ENCODE data around the gene PITPNC1. TPM values are rescaled to one million over a fixed set of nuclear protein-coding genes. Genes with fewer than 3 reads are reported as not detected.
A peak's percentile ranks its signal among the peaks of the same experiment; 100 is the strongest.

Gene PITPNC1
- total and polyA plus RNA-seq, 2 of the 13 experiments (the other 11 are each of a cell fraction or from before 2014, with no cell fraction given) = 4.1 to 5.7 TPM

GRCh38 chr17:67378454-67379250, 1.6 kb downstream of the PITPNC1 start (continued):
- TF ChIP-seq, protein P1, sequence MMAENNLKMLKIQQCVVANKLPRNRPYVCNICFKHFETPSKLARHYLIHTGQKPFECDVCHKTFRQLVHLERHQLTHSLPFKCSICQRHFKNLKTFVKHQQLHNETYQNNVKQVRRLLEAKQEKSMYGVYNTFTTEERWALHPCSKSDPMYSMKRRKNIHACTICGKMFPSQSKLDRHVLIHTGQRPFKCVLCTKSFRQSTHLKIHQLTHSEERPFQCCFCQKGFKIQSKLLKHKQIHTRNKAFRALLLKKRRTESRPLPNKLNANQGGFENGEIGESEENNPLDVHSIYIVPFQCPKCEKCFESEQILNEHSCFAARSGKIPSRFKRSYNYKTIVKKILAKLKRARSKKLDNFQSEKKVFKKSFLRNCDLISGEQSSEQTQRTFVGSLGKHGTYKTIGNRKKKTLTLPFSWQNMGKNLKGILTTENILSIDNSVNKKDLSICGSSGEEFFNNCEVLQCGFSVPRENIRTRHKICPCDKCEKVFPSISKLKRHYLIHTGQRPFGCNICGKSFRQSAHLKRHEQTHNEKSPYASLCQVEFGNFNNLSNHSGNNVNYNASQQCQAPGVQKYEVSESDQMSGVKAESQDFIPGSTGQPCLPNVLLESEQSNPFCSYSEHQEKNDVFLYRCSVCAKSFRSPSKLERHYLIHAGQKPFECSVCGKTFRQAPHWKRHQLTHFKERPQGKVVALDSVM (CRISPR knock-in tag; IDR thresholded peaks at IDR 0.05) = no peak; the same call in 1 of the 2 replicates
- TF ChIP-seq CEBPG (CRISPR knock-in tag; IDR thresholded peaks at IDR 0.05) = no peak
- peak; percentile 59; the same call in 1 of the 2 replicates for TF ChIP-seq KAT8 (CRISPR knock-in tag; IDR thresholded peaks at IDR 0.05)
- no peak for TF ChIP-seq SCMH1 (CRISPR knock-in tag; IDR thresholded peaks at IDR 0.05; ENCODE audit: borderline replicate concordance)
- peak; percentile 21 for TF ChIP-seq ZEB1 (IDR thresholded peaks at IDR 0.05; ENCODE audit: insufficient replicate concordance, low read depth)
- TF ChIP-seq, protein P2, sequence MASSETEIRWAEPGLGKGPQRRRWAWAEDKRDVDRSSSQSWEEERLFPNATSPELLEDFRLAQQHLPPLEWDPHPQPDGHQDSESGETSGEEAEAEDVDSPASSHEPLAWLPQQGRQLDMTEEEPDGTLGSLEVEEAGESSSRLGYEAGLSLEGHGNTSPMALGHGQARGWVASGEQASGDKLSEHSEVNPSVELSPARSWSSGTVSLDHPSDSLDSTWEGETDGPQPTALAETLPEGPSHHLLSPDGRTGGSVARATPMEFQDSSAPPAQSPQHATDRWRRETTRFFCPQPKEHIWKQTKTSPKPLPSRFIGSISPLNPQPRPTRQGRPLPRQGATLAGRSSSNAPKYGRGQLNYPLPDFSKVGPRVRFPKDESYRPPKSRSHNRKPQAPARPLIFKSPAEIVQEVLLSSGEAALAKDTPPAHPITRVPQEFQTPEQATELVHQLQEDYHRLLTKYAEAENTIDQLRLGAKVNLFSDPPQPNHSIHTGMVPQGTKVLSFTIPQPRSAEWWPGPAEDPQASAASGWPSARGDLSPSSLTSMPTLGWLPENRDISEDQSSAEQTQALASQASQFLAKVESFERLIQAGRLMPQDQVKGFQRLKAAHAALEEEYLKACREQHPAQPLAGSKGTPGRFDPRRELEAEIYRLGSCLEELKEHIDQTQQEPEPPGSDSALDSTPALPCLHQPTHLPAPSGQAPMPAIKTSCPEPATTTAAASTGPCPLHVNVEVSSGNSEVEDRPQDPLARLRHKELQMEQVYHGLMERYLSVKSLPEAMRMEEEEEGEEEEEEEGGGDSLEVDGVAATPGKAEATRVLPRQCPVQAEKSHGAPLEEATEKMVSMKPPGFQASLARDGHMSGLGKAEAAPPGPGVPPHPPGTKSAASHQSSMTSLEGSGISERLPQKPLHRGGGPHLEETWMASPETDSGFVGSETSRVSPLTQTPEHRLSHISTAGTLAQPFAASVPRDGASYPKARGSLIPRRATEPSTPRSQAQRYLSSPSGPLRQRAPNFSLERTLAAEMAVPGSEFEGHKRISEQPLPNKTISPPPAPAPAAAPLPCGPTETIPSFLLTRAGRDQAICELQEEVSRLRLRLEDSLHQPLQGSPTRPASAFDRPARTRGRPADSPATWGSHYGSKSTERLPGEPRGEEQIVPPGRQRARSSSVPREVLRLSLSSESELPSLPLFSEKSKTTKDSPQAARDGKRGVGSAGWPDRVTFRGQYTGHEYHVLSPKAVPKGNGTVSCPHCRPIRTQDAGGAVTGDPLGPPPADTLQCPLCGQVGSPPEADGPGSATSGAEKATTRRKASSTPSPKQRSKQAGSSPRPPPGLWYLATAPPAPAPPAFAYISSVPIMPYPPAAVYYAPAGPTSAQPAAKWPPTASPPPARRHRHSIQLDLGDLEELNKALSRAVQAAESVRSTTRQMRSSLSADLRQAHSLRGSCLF (CRISPR knock-in tag; IDR thresholded peaks at IDR 0.05; ENCODE audit: borderline replicate concordance) = no peak
- TF ChIP-seq BRCA1 (CRISPR knock-in tag; IDR thresholded peaks at IDR 0.05) = 0 out of 2 replicates have a peak, but pooled peaks have one; percentile 37
- TF ChIP-seq ZFY (CRISPR knock-in tag; IDR thresholded peaks at IDR 0.05) = no peak
- TF ChIP-seq KDM5B (CRISPR knock-in tag; IDR thresholded peaks at IDR 0.05; ENCODE audit: borderline replicate concordance) = no peak
- no peak for TF ChIP-seq CEBPB (IDR thresholded peaks at IDR 0.05; ENCODE audit: borderline replicate concordance, low read depth, low read length)
- TF ChIP-seq ZNF605 (CRISPR knock-in tag; IDR thresholded peaks at IDR 0.05) = peak; percentile 39; the same call in 1 of the 2 replicates
- TF ChIP-seq SAFB2 (CRISPR knock-in tag; IDR thresholded peaks at IDR 0.05; ENCODE audit: borderline replicate concordance, low read depth) = no peak
- TF ChIP-seq TFE3 (CRISPR knock-in tag; IDR thresholded peaks at IDR 0.05) = no peak
- no peak for TF ChIP-seq ZNF747 (CRISPR knock-in tag; IDR thresholded peaks at IDR 0.05; ENCODE audit: borderline replicate concordance)
- peak; percentile 46; the same call in 1 of the 2 replicates for TF ChIP-seq ELF1 (CRISPR knock-in tag; IDR thresholded peaks at IDR 0.05)
- TF ChIP-seq ZNF17 (CRISPR knock-in tag; IDR thresholded peaks at IDR 0.05) = no peak
- TF ChIP-seq ESRRA (CRISPR knock-in tag; IDR thresholded peaks at IDR 0.05; ENCODE audit: low read depth) = peak; percentile 71; the same call in 1 of the 2 replicates
